HG03457 (cell line): ENCODE measurements around the gene COBL.

Experiments used
- ATAC-seq: cut with Tn5 transposase; IDR thresholded peaks from one replicate; pipeline ENCODE4 v1.9.1; 2021; ENCODE audit warnings: moderate number of reproducible peaks; ENCODE audit not compliant: unreplicated experiment

COBL gene

GRCh38 chr7:51064688-51065087 lies 251.9 kb downstream of the COBL start:
- no peak for ATAC-seq

GRCh38 chr7:51062222-51062987 lies 254.2 kb downstream of the COBL start:
- no peak for ATAC-seq

GRCh38 chr7:51060536-51060935 lies 256.1 kb downstream of the COBL start:
- ATAC-seq: no peak

GRCh38 chr7:51059504-51060142 lies 257.0 kb downstream of the COBL start:
- no peak for ATAC-seq

GRCh38 chr7:51058764-51059163 lies 257.8 kb downstream of the COBL start:
- ATAC-seq: no peak

GRCh38 chr7:51055039-51055840 lies 261.4 kb downstream of the COBL start:
- no peak for ATAC-seq

- ATAC-seq: no peak
Observed at GRCh38 chr7:51054231-51054630, 262.4 kb downstream of the COBL start.

GRCh38 chr7:51053160-51053925 lies 263.3 kb downstream of the COBL start:
- no peak for ATAC-seq

GRCh38 chr7:51046482-51046881 lies 270.1 kb downstream of the COBL start:
- ATAC-seq: no peak

GRCh38 chr7:51046103-51046466 lies 270.5 kb downstream of the COBL start:
- no peak for ATAC-seq

GRCh38 chr7:51045319-51046102 lies 271.1 kb downstream of the COBL start:
- no peak for ATAC-seq

GRCh38 chr7:51043461-51043860 lies 273.1 kb downstream of the COBL start:
- ATAC-seq: no peak

- ATAC-seq: no peak
Observed at GRCh38 chr7:51040787-51041186, 275.8 kb downstream of the COBL start.

GRCh38 chr7:51038573-51038972 lies 278.0 kb downstream of the COBL start:
- ATAC-seq: no peak

- no peak for ATAC-seq
Observed at GRCh38 chr7:51035716-51036115, 280.9 kb downstream of the COBL start.

- ATAC-seq: no peak
Observed at GRCh38 chr7:51034521-51035264, 281.9 kb downstream of the COBL start.

GRCh38 chr7:51033727-51034520 lies 282.7 kb downstream of the COBL start:
- no peak for ATAC-seq

GRCh38 chr7:51031791-51032515 lies 284.7 kb downstream of the COBL start:
- no peak for ATAC-seq
